Measurements from ENCODE around the gene HPCAL1. TPM values are rescaled to one million over a fixed set of nuclear protein-coding genes. Genes with fewer than 3 reads are reported as not detected.

HPCAL1 gene
- total RNA-seq, 1 donor from 2014 or later, result 34.6 TPM

GRCh38 chr2:10447300-10447894 is 144.7 kb downstream of the HPCAL1 start:
- Mint-ChIP-seq H3K9me3 (ENCODE audit: unreplicated experiment) (no peaks in the 10 kb centered on the region), H3K4me3 (ENCODE audit: unreplicated experiment) (peak overlapping the region; percentile 85), H3K27me3 (ENCODE audit: unreplicated experiment) (peaks cover 11% of the 10 kb centered on the region), H3K36me3 (ENCODE audit: low read depth, unreplicated experiment) (no peaks in the 10 kb centered on the region), H3K4me1 (ENCODE audit: unreplicated experiment) (peaks cover 4% of the 10 kb centered on the region), H3K27ac (ENCODE audit: unreplicated experiment) (peak overlapping the region; percentile 77)
- TF ChIP-seq CTCF (IDR thresholded peaks at IDR 0.05; ENCODE audit: unreplicated experiment), result no peak
- DNase-seq (ENCODE audit: low spot score), result peak; percentile 28

- peak; percentile 76 for DNase-seq (ENCODE audit: low spot score)
- H3K9me3 Mint-ChIP-seq (ENCODE audit: unreplicated experiment), result no peaks in the 10 kb centered on the region
- no peak for TF ChIP-seq CTCF (IDR thresholded peaks at IDR 0.05; ENCODE audit: unreplicated experiment)
- no peaks in the 10 kb centered on the region for H3K36me3 Mint-ChIP-seq (ENCODE audit: low read depth, unreplicated experiment)
- peak within 1 kb of the TSS; percentile 77 for H3K27ac Mint-ChIP-seq (ENCODE audit: unreplicated experiment)
- H3K4me1 Mint-ChIP-seq (ENCODE audit: unreplicated experiment), result peaks cover 4% of the 10 kb centered on the region
- H3K4me3 Mint-ChIP-seq (ENCODE audit: unreplicated experiment), result peak within 1 kb of the TSS; percentile 85
- H3K27me3 Mint-ChIP-seq (ENCODE audit: unreplicated experiment), result peaks cover 11% of the 10 kb centered on the region
These were observed 145.3 kb downstream of the HPCAL1 start, which contains the start of gene ODC1 for GRCh38 chr2:10447895-10448575. TSS of gene ODC1 (minus strand) at chr2:10448327. CDS start at chr2:10445032, 3,295 bp downstream.

GRCh38 chr2:10448576-10449485 is 146.1 kb downstream of the HPCAL1 start:
- Mint-ChIP-seq H3K4me1 (ENCODE audit: unreplicated experiment) (peaks cover 4% of the 10 kb centered on the region), H3K4me3 (ENCODE audit: unreplicated experiment) (no peak overlapping the region), H3K27ac (ENCODE audit: unreplicated experiment) (no peak overlapping the region), H3K36me3 (ENCODE audit: low read depth, unreplicated experiment) (no peaks in the 10 kb centered on the region), H3K27me3 (ENCODE audit: unreplicated experiment) (peaks cover 13% of the 10 kb centered on the region), H3K9me3 (ENCODE audit: unreplicated experiment) (no peaks in the 10 kb centered on the region)
- TF ChIP-seq CTCF (IDR thresholded peaks at IDR 0.05; ENCODE audit: unreplicated experiment), result no peak
- peak; percentile 92 for DNase-seq (ENCODE audit: low spot score)

- no peak overlapping the region for H3K4me3 Mint-ChIP-seq (ENCODE audit: unreplicated experiment)
- no peak overlapping the region for H3K27ac Mint-ChIP-seq (ENCODE audit: unreplicated experiment)
- H3K36me3 Mint-ChIP-seq (ENCODE audit: low read depth, unreplicated experiment), result no peaks in the 10 kb centered on the region
These were observed 146.8 kb downstream of the HPCAL1 start for GRCh38 chr2:10449486-10449831.

More at GRCh38 chr2:10449486-10449831, 146.8 kb downstream of the HPCAL1 start:
- H3K9me3 Mint-ChIP-seq (ENCODE audit: unreplicated experiment), result no peaks in the 10 kb centered on the region
- peaks cover 4% of the 10 kb centered on the region for H3K4me1 Mint-ChIP-seq (ENCODE audit: unreplicated experiment)
- TF ChIP-seq CTCF (IDR thresholded peaks at IDR 0.05; ENCODE audit: unreplicated experiment), result no peak
- no peak for DNase-seq (ENCODE audit: low spot score)
- peaks cover 13% of the 10 kb centered on the region for H3K27me3 Mint-ChIP-seq (ENCODE audit: unreplicated experiment)

Data from endothelial cell (in vitro differentiated cells).